Stomach smooth muscle (tissue), 2 donors: ENCODE results near the gene ALG2.

Experiments
- H3K27ac ChIP-seq: one replicate; pipeline ENCODE4 v1.7.0; 2013; ENCODE audit warnings: mild to moderate bottlenecking, low read length, inconsistent platforms
- H3K27me3 ChIP-seq, 2 donors: one replicate each; pipeline ENCODE4 v1.7.0; 2013; ENCODE audit warnings: low read length in 2 of 2; ENCODE audit not compliant: insufficient read depth in 2 of 2, control insufficient read depth in 1 of 2
- H3K36me3 ChIP-seq, 2 donors: one replicate each; pipeline ENCODE4 v1.7.0; 2013; ENCODE audit warnings: low read length in 2 of 2; ENCODE audit not compliant: control insufficient read depth in 2 of 2, insufficient read depth in 2 of 2
- H3K4me1 ChIP-seq: one replicate; pipeline ENCODE4 v1.7.0; 2013; ENCODE audit warnings: low read length; ENCODE audit not compliant: control insufficient read depth, insufficient read depth
- H3K4me3 ChIP-seq, 2 donors: one replicate each; pipeline ENCODE4 v1.7.0; 2013; ENCODE audit warnings: low read length in 2 of 2
- H3K9ac ChIP-seq, 2 donors: one replicate each; pipeline ENCODE4 v1.7.0; 2013; ENCODE audit warnings: low read length in 2 of 2, mild to moderate bottlenecking in 1 of 2
- H3K9me3 ChIP-seq, 2 donors: one replicate each; pipeline ENCODE4 v1.7.0; 2013; ENCODE audit warnings: low read length in 2 of 2; ENCODE audit not compliant: control insufficient read depth in 2 of 2
- donor health status: healthy.
- donor health status: Pancreatic carcinoma.

ALG2 gene

GRCh38 chr9:99192786-99193465 lies 28.8 kb downstream of the ALG2 start:
- Histone ChIP-seq H3K36me3 (no peaks in the 10 kb centered on the region), H3K27me3 (peaks cover 3 to 4% of the 10 kb centered on the region in 2 donors), H3K27ac (no peak overlapping the region), H3K4me1 (no peaks in the 10 kb centered on the region), H3K9me3 (peaks cover 0 to 4% of the 10 kb centered on the region in 2 donors), H3K9ac (no peak overlapping the region), H3K4me3 (no peak overlapping the region)

DNA sequence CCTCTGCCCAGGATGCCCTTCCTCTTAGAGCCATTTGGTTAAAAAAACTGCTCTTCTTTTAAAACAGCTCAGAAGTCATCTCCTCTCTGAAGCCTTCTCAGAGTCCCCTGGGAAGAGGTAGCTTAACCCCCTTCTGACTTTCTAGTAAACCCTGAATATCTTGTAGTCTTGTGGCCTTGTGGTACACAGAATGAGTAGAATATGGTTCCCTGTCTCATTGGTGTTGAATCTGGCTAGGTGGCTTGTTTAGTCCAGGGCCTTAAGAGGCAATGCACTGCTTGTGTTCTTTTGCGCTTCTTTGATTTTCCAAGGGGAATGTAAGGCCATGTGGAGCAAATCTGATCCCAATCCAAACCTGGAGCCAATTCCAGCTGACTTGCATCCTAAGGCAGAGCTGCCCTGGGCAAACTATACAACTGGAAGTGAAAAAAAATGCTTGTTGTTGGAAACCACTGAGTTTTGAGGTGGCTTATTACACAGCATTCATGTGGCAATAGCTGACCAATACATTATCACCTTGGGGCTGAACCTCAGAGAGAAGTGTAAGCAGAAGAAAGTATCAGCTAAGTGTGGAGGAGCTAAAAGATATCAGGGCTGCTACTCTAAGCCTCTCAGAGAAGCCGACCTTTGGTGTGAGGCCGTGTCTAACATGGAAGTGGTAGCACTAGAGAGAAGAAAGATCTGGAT lies 31.0 kb downstream of the ALG2 start:
- peaks cover 3 to 4% of the 10 kb centered on the region in 2 donors for H3K27me3 ChIP-seq
- H3K4me1 ChIP-seq = no peaks in the 10 kb centered on the region
- no peak overlapping the region for H3K9ac ChIP-seq
- H3K9me3 ChIP-seq = peaks cover 0 to 4% of the 10 kb centered on the region in 2 donors
- no peaks in the 10 kb centered on the region for H3K36me3 ChIP-seq
- H3K4me3 ChIP-seq = no peak overlapping the region
- H3K27ac ChIP-seq = no peak overlapping the region

DNA sequence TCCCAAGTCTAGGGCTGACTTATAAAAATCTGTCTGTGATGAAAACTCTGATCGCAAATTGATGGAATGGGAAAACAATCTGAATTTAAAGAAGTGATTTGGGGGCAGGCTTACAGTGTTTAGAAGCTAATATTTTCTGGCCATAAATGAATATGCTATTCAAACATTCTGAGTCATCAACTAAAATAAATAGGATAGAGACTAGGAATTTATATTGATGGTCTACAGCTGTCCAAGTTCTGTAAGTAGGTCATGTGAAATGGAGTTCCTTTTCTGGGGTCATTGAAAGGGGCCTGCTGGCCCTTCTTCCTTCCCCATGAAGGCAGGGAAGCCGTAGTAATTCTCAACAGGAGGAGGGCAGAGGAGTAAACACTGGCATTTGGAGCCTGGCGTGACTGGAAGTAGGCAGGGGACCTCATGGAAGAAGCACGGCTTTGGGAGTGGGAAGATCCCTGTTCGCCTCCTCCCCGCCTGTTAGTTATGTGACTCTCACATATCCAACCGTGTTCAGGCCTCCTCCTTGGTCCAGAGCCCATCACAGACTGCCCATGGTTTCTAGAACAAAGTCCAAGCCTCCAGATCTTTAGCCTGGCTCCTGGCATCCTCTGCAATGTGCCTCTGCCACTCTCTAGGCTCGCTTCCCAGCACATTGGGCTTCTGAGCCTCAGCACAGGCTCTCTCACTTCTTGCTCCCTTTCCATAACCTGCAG lies 31.7 kb downstream of the ALG2 start:
- H3K9me3 ChIP-seq = peaks cover 0 to 4% of the 10 kb centered on the region in 2 donors
- H3K27ac ChIP-seq = no peak overlapping the region
- H3K4me1 ChIP-seq = peaks cover 3% of the 10 kb centered on the region
- no peak overlapping the region for H3K9ac ChIP-seq
- no peak overlapping the region for H3K4me3 ChIP-seq
- H3K27me3 ChIP-seq = peaks cover 3 to 4% of the 10 kb centered on the region in 2 donors
- no peaks in the 10 kb centered on the region for H3K36me3 ChIP-seq

GRCh38 chr9:99189186-99189585 lies 32.6 kb downstream of the ALG2 start:
- peaks cover 10% of the 10 kb centered on the region for H3K4me1 ChIP-seq
- H3K27me3 ChIP-seq = peaks cover 3 to 4% of the 10 kb centered on the region in 2 donors
- H3K9me3 ChIP-seq = no peaks in the 10 kb centered on the region
- H3K4me3 ChIP-seq = no peak overlapping the region
- H3K9ac ChIP-seq = no peak overlapping the region
- H3K36me3 ChIP-seq = no peaks in the 10 kb centered on the region
- H3K27ac ChIP-seq = no peak overlapping the region

DNA sequence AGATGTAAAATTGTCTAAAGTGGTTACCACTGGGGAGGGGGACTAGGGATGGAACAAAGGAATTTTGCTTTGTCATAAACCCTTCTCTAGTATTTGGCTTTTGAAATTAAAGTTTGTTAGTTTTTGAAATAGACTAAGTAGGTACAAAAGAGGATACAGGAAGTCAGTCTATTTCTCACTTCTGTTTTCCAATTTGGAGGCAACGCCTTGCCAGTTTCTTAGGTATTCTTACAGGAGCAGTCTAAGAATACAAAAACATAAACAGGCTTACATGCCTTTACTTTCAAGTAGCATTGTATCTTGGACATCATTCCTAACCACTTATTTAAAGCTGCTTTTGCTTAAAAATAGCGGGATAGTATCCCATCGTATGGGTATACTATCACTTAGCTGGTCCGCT lies 34.4 kb downstream of the ALG2 start:
- Histone ChIP-seq H3K36me3 (no peaks in the 10 kb centered on the region), H3K9ac (no peak overlapping the region), H3K27me3 (peaks cover 3 to 4% of the 10 kb centered on the region in 2 donors), H3K27ac (no peak overlapping the region), H3K4me1 (peaks cover 14% of the 10 kb centered on the region), H3K9me3 (no peaks in the 10 kb centered on the region), H3K4me3 (no peak overlapping the region)

DNA sequence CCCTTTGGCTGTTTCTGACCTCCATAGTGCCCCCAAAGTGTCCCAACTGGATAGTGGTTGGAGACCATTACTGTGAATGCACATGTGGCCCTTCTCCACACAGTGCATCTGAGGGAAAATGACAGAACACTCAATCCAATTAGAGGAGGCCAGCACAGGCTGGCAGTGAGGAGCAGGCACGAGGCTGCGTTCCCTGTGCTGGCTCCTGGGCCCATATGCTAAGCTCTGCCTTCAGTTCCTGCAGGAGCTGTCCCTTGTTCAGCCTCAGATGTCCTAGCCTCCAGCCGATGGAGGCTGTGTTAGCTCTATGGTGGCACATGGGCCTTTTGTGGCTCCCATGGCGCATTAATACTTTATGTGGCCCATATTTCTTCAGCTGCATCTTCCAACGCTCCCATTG lies 35.8 kb downstream of the ALG2 start:
- H3K4me1 ChIP-seq = peaks cover 14% of the 10 kb centered on the region
- no peak overlapping the region for H3K4me3 ChIP-seq
- H3K9me3 ChIP-seq = no peaks in the 10 kb centered on the region
- H3K9ac ChIP-seq = no peak overlapping the region
- no peak overlapping the region for H3K27ac ChIP-seq
- H3K36me3 ChIP-seq = no peaks in the 10 kb centered on the region
- peaks cover 3 to 4% of the 10 kb centered on the region in 2 donors for H3K27me3 ChIP-seq

GRCh38 chr9:99185348-99185632 lies 36.5 kb downstream of the ALG2 start:
- peaks cover 14% of the 10 kb centered on the region for H3K4me1 ChIP-seq
- no peaks in the 10 kb centered on the region for H3K9me3 ChIP-seq
- peaks cover 2 to 3% of the 10 kb centered on the region in 2 donors for H3K27me3 ChIP-seq
- H3K27ac ChIP-seq = no peak overlapping the region
- no peaks in the 10 kb centered on the region for H3K36me3 ChIP-seq
- H3K4me3 ChIP-seq = peak overlapping the region in 1 of 2 donors; percentile 74
- no peak overlapping the region for H3K9ac ChIP-seq

DNA sequence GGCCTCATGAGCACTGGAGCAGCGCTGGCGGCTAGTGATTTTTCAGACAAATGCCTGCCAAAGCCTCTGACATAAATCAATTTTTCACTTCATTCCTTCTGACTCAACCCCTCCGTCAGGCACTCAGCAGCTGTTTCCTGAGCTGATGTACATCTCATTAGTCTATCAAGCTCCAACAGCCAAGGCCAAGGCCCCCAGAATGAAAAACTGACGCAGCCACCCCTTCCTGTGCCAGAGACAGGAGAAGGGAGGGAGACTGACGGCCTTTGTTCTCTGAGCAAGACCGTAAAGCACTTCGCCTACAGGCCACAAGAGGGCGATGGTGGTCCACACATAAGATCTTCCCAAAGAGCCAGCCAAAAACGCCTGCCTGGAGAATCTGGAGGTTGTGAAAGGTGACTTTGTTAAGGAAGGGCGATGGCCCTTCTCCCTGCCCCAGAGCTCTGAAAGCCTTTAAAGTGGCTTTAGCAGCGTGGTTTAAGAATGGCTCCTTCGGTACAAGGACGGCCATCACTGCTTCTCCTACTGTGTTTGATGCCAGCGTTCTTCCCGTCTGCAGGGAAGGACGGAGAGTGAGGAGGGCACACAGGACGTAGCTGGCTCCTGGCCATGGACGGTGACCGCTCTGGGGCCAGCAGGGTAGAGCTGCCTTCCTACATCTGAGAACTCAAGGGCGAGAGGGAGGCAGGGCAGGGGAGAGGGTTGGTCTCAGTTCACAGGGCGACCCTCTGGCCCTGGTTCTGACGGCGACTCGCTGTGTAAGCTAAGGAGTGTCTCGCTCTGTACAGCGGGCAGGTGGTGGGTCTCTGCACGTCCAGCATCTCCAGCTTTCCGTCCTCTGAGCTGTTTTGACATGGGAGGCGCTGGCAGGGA lies 37.0 kb downstream of the ALG2 start:
- H3K27me3 ChIP-seq = peaks cover 2 to 3% of the 10 kb centered on the region in 2 donors
- H3K9ac ChIP-seq = peak overlapping the region in 1 of 2 donors; percentile 47
- H3K9me3 ChIP-seq = no peaks in the 10 kb centered on the region
- peaks cover 14% of the 10 kb centered on the region for H3K4me1 ChIP-seq
- no peak overlapping the region for H3K27ac ChIP-seq
- H3K4me3 ChIP-seq = peak overlapping the region; percentile 50 to 74
- H3K36me3 ChIP-seq = no peaks in the 10 kb centered on the region

GRCh38 chr9:99184110-99184474 lies 37.6 kb downstream of the ALG2 start:
- H3K27me3 ChIP-seq = peaks cover under 1 to 2% of the 10 kb centered on the region in 2 donors
- H3K4me1 ChIP-seq = peaks cover 14% of the 10 kb centered on the region
- H3K36me3 ChIP-seq = no peaks in the 10 kb centered on the region
- H3K9ac ChIP-seq = no peak overlapping the region
- H3K9me3 ChIP-seq = no peaks in the 10 kb centered on the region
- no peak overlapping the region for H3K4me3 ChIP-seq
- H3K27ac ChIP-seq = no peak overlapping the region

DNA sequence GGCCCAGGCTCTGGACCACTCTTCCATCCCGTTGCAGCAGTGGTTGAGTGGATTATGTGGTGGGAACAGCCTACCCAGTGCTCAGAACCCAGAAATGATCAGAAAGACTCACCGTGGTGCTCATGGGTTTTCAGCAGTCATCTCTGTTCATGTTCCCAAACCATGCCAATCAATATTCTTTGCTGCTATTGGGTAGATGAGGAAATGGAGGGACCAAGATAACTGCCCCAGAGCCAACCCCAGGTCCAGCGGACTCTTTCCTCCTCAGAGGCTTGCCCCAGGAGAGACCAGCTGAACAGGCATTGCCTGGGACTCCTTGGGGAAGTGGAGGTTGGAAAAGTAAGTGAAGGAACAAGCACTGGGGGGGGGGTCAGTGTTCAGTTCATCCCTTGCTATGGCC lies 38.1 kb downstream of the ALG2 start:
- Histone ChIP-seq H3K27ac (no peak overlapping the region), H3K4me3 (no peak overlapping the region)

More for the DNA sequence above, 38.1 kb downstream of the ALG2 start:
- no peaks in the 10 kb centered on the region for H3K9me3 ChIP-seq
- no peaks in the 10 kb centered on the region for H3K27me3 ChIP-seq
- no peak overlapping the region for H3K9ac ChIP-seq
- H3K36me3 ChIP-seq = no peaks in the 10 kb centered on the region
- peaks cover 14% of the 10 kb centered on the region for H3K4me1 ChIP-seq
